GM12864 (cell line): ENCODE data around the gene CSK.
A peak's percentile ranks its signal among the peaks of the same experiment; 100 is the strongest.

ENCODE experiments used
- DNase-seq: peaks from one replicate; pipeline ENCODE4 v3.0.0-alpha.2; 2011; ENCODE audit warnings: low read depth
- H3K4me3 ChIP-seq: 2 replicates; pipeline ENCODE4 v1.5.1; 2011; ENCODE audit warnings: mild to moderate bottlenecking, low read depth, low read length, control low read depth
- CTCF ChIP-seq: IDR thresholded peaks from 2 replicates; pipeline ENCODE4 v1.5.1; 2011; ENCODE audit warnings: low read depth, mild to moderate bottlenecking, moderate library complexity, low read length, control low read depth, inconsistent platforms; ENCODE audit errors: missing control alignments

Gene CSK

GRCh38 chr15:74832826-74833225, 50.9 kb downstream of the CSK start:
- H3K4me3 ChIP-seq = no peak overlapping the region

GRCh38 chr15:74833376-74834107, 51.7 kb downstream of the CSK start:
- TF ChIP-seq CTCF = no peak
- H3K4me3 ChIP-seq = no peak overlapping the region
- no peak for DNase-seq

More at GRCh38 chr15:74832826-74833225, 50.9 kb downstream of the CSK start:
- no peak for DNase-seq
- no peak for TF ChIP-seq CTCF

- TF ChIP-seq CTCF = peak; percentile 85
- DNase-seq = no peak
- no peak overlapping the region for H3K4me3 ChIP-seq
These were observed 53.5 kb downstream of the CSK start for GRCh38 chr15:74835312-74835823.

GRCh38 chr15:74836846-74837245, 55.0 kb downstream of the CSK start:
- no peak overlapping the region for H3K4me3 ChIP-seq
- no peak for DNase-seq
- TF ChIP-seq CTCF = no peak

GRCh38 chr15:74837482-74838136, 55.7 kb downstream of the CSK start:
- no peak for DNase-seq
- TF ChIP-seq CTCF = no peak

GRCh38 chr15:74838137-74838516, 56.2 kb downstream of the CSK start:
- H3K4me3 ChIP-seq = no peak overlapping the region
- TF ChIP-seq CTCF = no peak
- no peak for DNase-seq

More at GRCh38 chr15:74837482-74838136, 55.7 kb downstream of the CSK start:
- H3K4me3 ChIP-seq = no peak overlapping the region
